ENCODE data around the gene PRKCA.

GRCh38 chr17:66465701-66466100 lies 163.3 kb downstream of the PRKCA start:
- no peak for TF ChIP-seq ZC3H11A (IDR thresholded peaks at IDR 0.05)
- TF ChIP-seq CTCF (IDR thresholded peaks at IDR 0.05), result no peak
